Esophagus muscularis mucosa (tissue), 4 donors: ENCODE results near the gene CAMTA1. TPM values are rescaled to one million over a fixed set of nuclear protein-coding genes. Genes with fewer than 3 reads are reported as not detected.

Source experiments
- DNase-seq: peaks from one replicate; pipeline ENCODE4 v3.0.0-alpha.2; 2017; ENCODE audit errors: extremely low spot score
- H3K27ac ChIP-seq, 4 donors: fragments of 200-600 bp; sonication (generic); replicated peaks in 1 of 4; 1 replicate in 3 of 4; 2 replicates in 1 of 4; pipeline ENCODE4 v1.5.1; 2016 to 2019; ENCODE audit warnings: mild to moderate bottlenecking in 1 of 4
- H3K27me3 ChIP-seq, 4 donors: fragments of 200-600 bp; sonication (generic); one replicate each; pipeline versions ENCODE4 v1.5.1 to v1.6.0; 2016 to 2019
- H3K36me3 ChIP-seq, 4 donors: fragments of 200-600 bp; sonication (generic); one replicate each; pipeline ENCODE4 v1.5.1; 2016 to 2019
- H3K4me1 ChIP-seq, 4 donors: fragments of 200-600 bp; sonication (generic); one replicate each; pipeline ENCODE4 v1.5.1; 2016 to 2019
- H3K4me3 ChIP-seq, 4 donors: fragments of 200-600 bp; sonication (generic); 1 replicate in 2 of 4; 2 replicates in 2 of 4; pipeline ENCODE4 v1.5.1; 2016 to 2019; ENCODE audit warnings: mild to moderate bottlenecking in 4 of 4, moderate library complexity in 1 of 4
- H3K9me3 ChIP-seq, 4 donors: fragments of 200-600 bp; sonication (generic); 1 replicate in 3 of 4; 2 replicates in 1 of 4; pipeline ENCODE4 v1.5.1; 2016 to 2019
- EP300 ChIP-seq: sonication (generic); formaldehyde crosslinking; IDR thresholded peaks from one replicate; pipeline ENCODE4 v1.6.1; 2017; ENCODE audit warnings: antibody characterized with exemption
- POLR2A ChIP-seq: fragments of 450-650 bp; IDR thresholded peaks from one replicate; pipeline ENCODE4 v1.6.1; 2017; ENCODE audit warnings: antibody characterized with exemption, moderate library complexity, mild to moderate bottlenecking, low read depth
- POLR2AphosphoS5 ChIP-seq, 2 donors: sonication (generic); formaldehyde crosslinking; IDR thresholded peaks; one replicate each; pipeline ENCODE4 v1.6.1; 2017; ENCODE audit warnings: antibody characterized with exemption in 2 of 2
- WGBS: methylation state at CpG from one replicate; pipeline ENCODE4 v1.1.5; 2018; 5-methylcytosine and 5-hydroxymethylcytosine counted together
- intact Hi-C: fragments of 100-400 bp; cut with DNase I; formaldehyde crosslinking; loops from one replicate; pipeline ENCODE4 v1.15.1; 2023
- total RNA-seq, 4 donors: library from RNA; depleted of rRNA; stranded (reverse); fragments of >200 nt; gene quantifications; one replicate each; pipeline versions ENCODE4 v1.1.0 to v1.2.1, GENCODE V29; 2016
- TF ChIP-seq, protein P1 (sequence below), 3 experiments: fragments of 200-600 bp in 2 of 3; fragments of 450-650 bp in 1 of 3; sonication (generic) in 2 of 3; IDR thresholded peaks; one replicate each; pipeline ENCODE4 v1.5.1; 2017 to 2019; ENCODE audit warnings: antibody characterized with exemption in 3 of 3, mild to moderate bottlenecking in 2 of 3, moderate library complexity in 1 of 3

The CAMTA1 gene
- total RNA-seq, 4 donors from 2014 or later: 109 to 226 (median 139) TPM

DNA sequence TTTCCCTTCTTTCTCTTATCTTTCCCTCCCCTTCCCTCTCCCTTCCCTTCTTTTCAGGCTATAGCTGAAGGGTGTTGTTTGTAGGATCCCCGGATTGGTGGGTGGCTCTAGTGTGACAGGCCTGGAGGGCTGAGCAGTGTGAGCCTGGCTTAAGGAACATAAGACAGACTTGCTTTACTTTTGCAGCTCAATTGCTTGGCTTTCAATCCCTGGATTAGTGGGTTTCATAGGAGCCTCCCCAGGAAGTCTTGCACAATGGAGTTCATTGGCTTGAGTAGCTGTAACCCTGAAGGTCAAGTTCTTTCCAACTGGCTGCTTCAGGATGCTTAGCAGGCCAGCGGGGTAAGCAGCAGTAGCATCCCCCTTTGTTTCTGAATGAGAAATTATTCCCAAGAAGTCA lies 126.7 kb downstream of the CAMTA1 start:
- no peak for DNase-seq
- no peak overlapping the region for H3K27ac ChIP-seq
- H3K4me3 ChIP-seq: no peak overlapping the region
- H3K4me1 ChIP-seq: peaks cover 0 to 7% (median 0%) of the 10 kb centered on the region in 4 donors
- peaks cover 0 to 71% (median 10%) of the 10 kb centered on the region in 4 donors for H3K27me3 ChIP-seq
- intact Hi-C loops: no loop called here
- no peak for TF ChIP-seq POLR2AphosphoS5 (IDR thresholded peaks at IDR 0.05)
- no peak for TF ChIP-seq POLR2A
- TF ChIP-seq, protein P1, sequence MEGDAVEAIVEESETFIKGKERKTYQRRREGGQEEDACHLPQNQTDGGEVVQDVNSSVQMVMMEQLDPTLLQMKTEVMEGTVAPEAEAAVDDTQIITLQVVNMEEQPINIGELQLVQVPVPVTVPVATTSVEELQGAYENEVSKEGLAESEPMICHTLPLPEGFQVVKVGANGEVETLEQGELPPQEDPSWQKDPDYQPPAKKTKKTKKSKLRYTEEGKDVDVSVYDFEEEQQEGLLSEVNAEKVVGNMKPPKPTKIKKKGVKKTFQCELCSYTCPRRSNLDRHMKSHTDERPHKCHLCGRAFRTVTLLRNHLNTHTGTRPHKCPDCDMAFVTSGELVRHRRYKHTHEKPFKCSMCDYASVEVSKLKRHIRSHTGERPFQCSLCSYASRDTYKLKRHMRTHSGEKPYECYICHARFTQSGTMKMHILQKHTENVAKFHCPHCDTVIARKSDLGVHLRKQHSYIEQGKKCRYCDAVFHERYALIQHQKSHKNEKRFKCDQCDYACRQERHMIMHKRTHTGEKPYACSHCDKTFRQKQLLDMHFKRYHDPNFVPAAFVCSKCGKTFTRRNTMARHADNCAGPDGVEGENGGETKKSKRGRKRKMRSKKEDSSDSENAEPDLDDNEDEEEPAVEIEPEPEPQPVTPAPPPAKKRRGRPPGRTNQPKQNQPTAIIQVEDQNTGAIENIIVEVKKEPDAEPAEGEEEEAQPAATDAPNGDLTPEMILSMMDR (IDR thresholded peaks at IDR 0.05): no peak
- TF ChIP-seq EP300: no peak
- WGBS: 61% methylated on average over 2 of the region's 2 CpGs
- H3K9me3 ChIP-seq: peaks cover 0 to 9% (median 3%) of the 10 kb centered on the region in 4 donors
- H3K36me3 ChIP-seq: no peaks in the 10 kb centered on the region

DNA sequence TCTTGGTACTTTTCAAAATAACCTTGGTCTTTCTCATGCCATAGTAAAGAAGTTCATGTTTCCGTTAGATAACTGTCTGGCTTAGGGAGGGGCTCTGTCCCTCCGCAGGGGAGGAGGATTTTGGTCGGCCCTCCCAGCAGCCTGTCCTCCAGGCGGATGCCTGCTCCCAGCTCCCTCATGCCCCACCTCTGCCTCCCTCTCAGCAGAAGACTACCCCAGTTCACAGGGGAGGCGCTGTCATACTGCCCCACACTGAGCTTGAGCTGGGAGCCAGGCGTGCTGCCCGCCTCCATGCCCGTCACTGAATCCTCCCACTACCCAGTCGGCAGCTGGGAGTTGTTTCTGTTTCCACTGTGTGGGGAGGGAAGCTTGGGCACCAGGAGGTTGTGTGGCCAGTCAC lies 127.3 kb downstream of the CAMTA1 start:
- H3K27me3 ChIP-seq: peaks cover 0 to 77% (median 10%) of the 10 kb centered on the region in 4 donors

DNA sequence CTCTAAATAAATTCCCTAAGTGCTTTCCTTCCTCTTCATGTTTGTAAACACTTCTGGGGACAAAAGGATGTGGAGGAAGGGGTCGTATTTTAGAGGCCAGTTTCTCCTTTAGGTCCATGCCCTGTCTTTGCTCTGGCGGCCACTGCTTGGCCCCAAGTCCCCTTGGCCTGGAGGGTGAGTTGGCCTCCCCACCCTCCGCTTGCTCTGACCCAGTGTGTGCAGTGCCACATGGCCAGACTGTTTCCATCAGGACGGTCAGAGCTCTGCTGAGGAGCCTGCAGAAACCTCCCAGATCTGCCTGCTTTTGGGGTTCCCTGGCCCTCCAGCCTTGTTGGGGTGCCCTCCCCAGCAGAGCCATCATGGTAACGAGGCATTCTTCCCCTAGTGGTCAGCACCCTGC lies 127.8 kb downstream of the CAMTA1 start:
- no peak for TF ChIP-seq POLR2A
- TF ChIP-seq EP300: no peak
- TF ChIP-seq, protein P1 (IDR thresholded peaks at IDR 0.05): no peak
- no peak for TF ChIP-seq POLR2AphosphoS5 (IDR thresholded peaks at IDR 0.05)
- intact Hi-C loops: no loop called here
- Histone ChIP-seq H3K27me3 (peaks cover 0 to 80% (median 10%) of the 10 kb centered on the region in 4 donors), H3K4me3 (no peak overlapping the region), H3K9me3 (peaks cover 0 to 9% (median 3%) of the 10 kb centered on the region in 4 donors), H3K36me3 (no peaks in the 10 kb centered on the region), H3K27ac (no peak overlapping the region), H3K4me1 (no peaks in the 10 kb centered on the region)
- WGBS: 85% methylated on average over 5 of the region's 5 CpGs
- no peak for DNase-seq

More for the DNA sequence above, 127.3 kb downstream of the CAMTA1 start:
- TF ChIP-seq POLR2AphosphoS5 (IDR thresholded peaks at IDR 0.05) (no peak), EP300 (no peak), POLR2A (no peak)
- TF ChIP-seq, protein P1 (IDR thresholded peaks at IDR 0.05): no peak
- no peak overlapping the region for H3K4me3 ChIP-seq
- peaks cover 0 to 1% (median 0%) of the 10 kb centered on the region in 4 donors for H3K4me1 ChIP-seq
- H3K27ac ChIP-seq: no peak overlapping the region
- intact Hi-C loops: no loop called here
- DNase-seq: no peak
- 71% methylated on average over 9 of the region's 9 CpGs for WGBS
- H3K36me3 ChIP-seq: no peaks in the 10 kb centered on the region
- peaks cover 0 to 9% (median 3%) of the 10 kb centered on the region in 4 donors for H3K9me3 ChIP-seq

DNA sequence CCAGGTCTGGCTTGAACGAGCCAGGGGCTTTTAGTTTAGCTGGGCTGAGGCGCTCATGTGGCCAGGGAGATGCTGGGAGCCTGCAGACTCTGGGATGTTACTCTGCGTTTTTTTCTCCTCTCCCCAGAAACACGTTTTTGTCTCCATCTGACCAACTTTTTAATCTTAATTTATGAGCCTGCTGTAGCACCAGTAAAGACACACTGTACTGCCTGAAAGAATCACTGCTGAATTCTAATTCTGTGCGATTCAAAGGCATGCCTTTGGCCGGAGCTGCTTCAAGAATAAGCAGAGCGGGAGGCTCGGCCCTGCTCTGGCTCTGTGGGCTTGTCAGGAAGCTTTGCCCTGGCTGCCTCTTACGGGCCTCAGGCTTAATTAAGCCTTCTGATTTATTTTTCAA lies 129.5 kb downstream of the CAMTA1 start:
- Histone ChIP-seq H3K9me3 (peaks cover 0 to 9% (median 3%) of the 10 kb centered on the region in 4 donors), H3K27ac (no peak overlapping the region), H3K27me3 (peaks cover 0 to 85% (median 10%) of the 10 kb centered on the region in 4 donors), H3K4me3 (no peak overlapping the region), H3K4me1 (no peaks in the 10 kb centered on the region), H3K36me3 (no peaks in the 10 kb centered on the region)
- no peak for DNase-seq
- intact Hi-C loops: no loop called here
- TF ChIP-seq POLR2A (no peak), EP300 (no peak), POLR2AphosphoS5 (IDR thresholded peaks at IDR 0.05) (no peak)
- TF ChIP-seq, protein P1 (IDR thresholded peaks at IDR 0.05): no peak
- WGBS: 79% methylated on average over 9 of the region's 9 CpGs
